ENCODE measurements around the gene PMFBP1.
A peak's percentile ranks its signal among the peaks of the same experiment; 100 is the strongest.

PMFBP1 gene

GRCh38 chr16:72129976-72130656, 41.8 kb downstream of the PMFBP1 start:
- TF ChIP-seq, protein P1, sequence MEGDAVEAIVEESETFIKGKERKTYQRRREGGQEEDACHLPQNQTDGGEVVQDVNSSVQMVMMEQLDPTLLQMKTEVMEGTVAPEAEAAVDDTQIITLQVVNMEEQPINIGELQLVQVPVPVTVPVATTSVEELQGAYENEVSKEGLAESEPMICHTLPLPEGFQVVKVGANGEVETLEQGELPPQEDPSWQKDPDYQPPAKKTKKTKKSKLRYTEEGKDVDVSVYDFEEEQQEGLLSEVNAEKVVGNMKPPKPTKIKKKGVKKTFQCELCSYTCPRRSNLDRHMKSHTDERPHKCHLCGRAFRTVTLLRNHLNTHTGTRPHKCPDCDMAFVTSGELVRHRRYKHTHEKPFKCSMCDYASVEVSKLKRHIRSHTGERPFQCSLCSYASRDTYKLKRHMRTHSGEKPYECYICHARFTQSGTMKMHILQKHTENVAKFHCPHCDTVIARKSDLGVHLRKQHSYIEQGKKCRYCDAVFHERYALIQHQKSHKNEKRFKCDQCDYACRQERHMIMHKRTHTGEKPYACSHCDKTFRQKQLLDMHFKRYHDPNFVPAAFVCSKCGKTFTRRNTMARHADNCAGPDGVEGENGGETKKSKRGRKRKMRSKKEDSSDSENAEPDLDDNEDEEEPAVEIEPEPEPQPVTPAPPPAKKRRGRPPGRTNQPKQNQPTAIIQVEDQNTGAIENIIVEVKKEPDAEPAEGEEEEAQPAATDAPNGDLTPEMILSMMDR (IDR thresholded peaks at IDR 0.05; ENCODE audit: low read depth, low read length): no peak

GRCh38 chr16:72128701-72129100, 43.3 kb downstream of the PMFBP1 start:
- TF ChIP-seq, protein P1 (IDR thresholded peaks at IDR 0.05; ENCODE audit: low read depth, low read length): no peak
- no peak overlapping the region for H3K4me3 ChIP-seq (replicated peaks in 1 of 2; ENCODE audit: low read depth in 2 of 2, low read length in 2 of 2)
- no peak for DNase-seq (ENCODE audit: low read depth in 2 of 2)

More at GRCh38 chr16:72129976-72130656, 41.8 kb downstream of the PMFBP1 start:
- no peak overlapping the region for H3K4me3 ChIP-seq (replicated peaks in 1 of 2; ENCODE audit: low read depth in 2 of 2, low read length in 2 of 2)
- no peak for DNase-seq (ENCODE audit: low read depth in 2 of 2)

GRCh38 chr16:72126429-72126765, 45.6 kb downstream of the PMFBP1 start:
- DNase-seq (ENCODE audit: low read depth in 2 of 2): peak in 1 of 2 donors; percentile 4
- TF ChIP-seq, protein P1 (IDR thresholded peaks at IDR 0.05; ENCODE audit: low read depth, low read length): no peak
- no peak overlapping the region for H3K4me3 ChIP-seq (replicated peaks in 1 of 2; ENCODE audit: low read depth in 2 of 2, low read length in 2 of 2)

DNA sequence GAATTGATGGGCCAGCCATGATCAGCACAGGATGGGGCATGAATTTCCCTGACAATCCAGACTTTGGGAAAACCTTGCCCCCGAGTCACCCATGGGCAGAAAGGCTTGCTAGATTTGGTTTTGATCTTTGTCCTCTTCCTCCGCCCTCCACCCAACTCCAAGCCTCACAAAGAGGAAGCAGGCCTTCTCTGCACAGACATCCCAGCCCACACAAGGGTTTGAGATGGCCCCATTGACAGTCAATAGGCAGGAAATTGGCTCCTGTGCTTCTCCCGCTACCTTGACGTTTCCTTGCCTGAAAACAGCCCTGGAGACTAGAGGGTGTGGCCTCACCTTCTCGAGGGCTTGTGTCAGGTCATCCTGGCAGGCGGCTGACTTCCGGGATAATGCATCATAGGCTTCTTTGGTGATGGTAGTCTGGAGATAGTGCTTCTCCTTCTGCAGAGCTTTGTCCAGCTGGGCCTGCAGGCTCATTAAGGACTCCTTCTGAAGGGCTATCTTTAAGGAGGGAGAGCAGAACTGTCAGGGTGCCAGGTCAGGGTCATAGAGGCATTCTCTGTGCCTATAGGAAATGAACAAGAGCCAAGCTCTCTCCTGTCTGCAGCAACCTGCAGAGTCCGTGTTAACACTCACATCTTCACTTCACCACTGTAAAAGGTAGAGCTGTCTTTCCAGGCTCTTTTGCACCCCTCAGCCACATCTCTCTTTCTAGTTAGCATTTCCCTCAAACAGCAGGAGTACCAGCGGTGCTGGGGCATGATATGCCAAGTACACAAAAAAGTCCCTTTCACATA, 46.1 kb downstream of the PMFBP1 start:
- TF ChIP-seq, protein P1 (IDR thresholded peaks at IDR 0.05; ENCODE audit: low read depth, low read length): no peak
- H3K4me3 ChIP-seq (replicated peaks in 1 of 2; ENCODE audit: low read depth in 2 of 2, low read length in 2 of 2): no peak overlapping the region
- no peak for DNase-seq (ENCODE audit: low read depth in 2 of 2)

- peak; percentile 87 to 88 for DNase-seq (ENCODE audit: low read depth in 2 of 2)
- H3K4me3 ChIP-seq (replicated peaks in 1 of 2; ENCODE audit: low read depth in 2 of 2, low read length in 2 of 2): no peak overlapping the region
- TF ChIP-seq, protein P1 (IDR thresholded peaks at IDR 0.05; ENCODE audit: low read depth, low read length): peak; percentile 66
Observed at GRCh38 chr16:72124761-72125634, 47.0 kb downstream of the PMFBP1 start.

GRCh38 chr16:72124148-72124547, 47.8 kb downstream of the PMFBP1 start:
- H3K4me3 ChIP-seq (replicated peaks in 1 of 2; ENCODE audit: low read depth in 2 of 2, low read length in 2 of 2): no peak overlapping the region
- no peak for DNase-seq (ENCODE audit: low read depth in 2 of 2)
- TF ChIP-seq, protein P1 (IDR thresholded peaks at IDR 0.05; ENCODE audit: low read depth, low read length): no peak
